Upper lobe of left lung (tissue), 6 donors: Measurements from ENCODE around the gene TULP3. TPM values are rescaled to one million over a fixed set of nuclear protein-coding genes. Genes with fewer than 3 reads are reported as not detected.

Source experiments
- ATAC-seq, 2 donors: fragments of 200-7000 bp; cut with Tn5 transposase; one replicate each; pipeline ENCODE4 v1.9.1; 2022; ENCODE audit warnings: mild to moderate bottlenecking in 2 of 2, moderate library complexity in 2 of 2; ENCODE audit not compliant: low FRiP score in 2 of 2
- DNase-seq, 2 donors: peaks; one replicate each; pipeline ENCODE4 v3.0.0-alpha.2; 2019 to 2020
- H3K27ac ChIP-seq, 4 donors: fragments of 200-600 bp; sonication (generic); one replicate each; pipeline ENCODE4 v1.5.1; 2016 to 2019
- H3K27me3 ChIP-seq, 4 donors: fragments of 200-600 bp; sonication (generic); one replicate each; pipeline ENCODE4 v1.5.1; 2017 to 2019
- H3K36me3 ChIP-seq, 4 donors: fragments of 200-600 bp; sonication (generic); one replicate each; pipeline ENCODE4 v1.5.1; 2016 to 2019
- H3K4me1 ChIP-seq, 4 donors: fragments of 200-600 bp; sonication (generic); one replicate each; pipeline ENCODE4 v1.5.1; 2018 to 2019
- H3K4me3 ChIP-seq, 4 donors: fragments of 200-600 bp; sonication (generic); one replicate each; pipeline ENCODE4 v1.5.1; 2017 to 2019; ENCODE audit warnings: mild to moderate bottlenecking in 2 of 4, moderate library complexity in 1 of 4
- H3K9me3 ChIP-seq, 4 donors: fragments of 200-600 bp; sonication (generic); one replicate each; pipeline ENCODE4 v1.5.1; 2018 to 2019
- CTCF ChIP-seq, 6 experiments: fragments of 450-650 bp in 4 of 6; fragments of 200-600 bp in 2 of 6; sonication (generic) in 2 of 6; IDR thresholded peaks; one replicate each; pipeline ENCODE4 v1.5.1; 2016 to 2019; ENCODE audit warnings: antibody characterized with exemption in 6 of 6
- EP300 ChIP-seq, 4 donors: sonication (generic); formaldehyde crosslinking; IDR thresholded peaks; one replicate each; pipeline ENCODE4 v1.5.1; 2017; ENCODE audit warnings: antibody characterized with exemption in 4 of 4, control low read depth in 2 of 4
- POLR2A ChIP-seq, 4 donors: fragments of 450-650 bp; IDR thresholded peaks; one replicate each; pipeline ENCODE4 v1.5.1; 2016 to 2017; ENCODE audit warnings: antibody characterized with exemption in 4 of 4, mild to moderate bottlenecking in 2 of 4
- POLR2AphosphoS5 ChIP-seq, 2 donors: sonication (generic); formaldehyde crosslinking; IDR thresholded peaks; one replicate each; pipeline ENCODE4 v1.5.1; 2017; ENCODE audit warnings: antibody characterized with exemption in 2 of 2
- WGBS, 2 donors: methylation state at CpG; one replicate each; pipeline ENCODE4 v1.1.5; 2017 to 2018; 5-methylcytosine and 5-hydroxymethylcytosine counted together
- total RNA-seq, 6 donors: library from RNA; depleted of rRNA in 4 of 6; stranded (reverse); fragments of >200 nt in 4 of 6; gene quantifications; one replicate each; pipeline versions ENCODE4 v1.1.0 to v1.2.1, GENCODE V29; 2016 to 2021
- donor health status: DM: no; HTN: no; CAD: no; lungs with moderate emphysema.
- donor health status: DM: no; HTN: yes; CAD: no; lungs with severe emphysema.

TULP3 gene, protein sequence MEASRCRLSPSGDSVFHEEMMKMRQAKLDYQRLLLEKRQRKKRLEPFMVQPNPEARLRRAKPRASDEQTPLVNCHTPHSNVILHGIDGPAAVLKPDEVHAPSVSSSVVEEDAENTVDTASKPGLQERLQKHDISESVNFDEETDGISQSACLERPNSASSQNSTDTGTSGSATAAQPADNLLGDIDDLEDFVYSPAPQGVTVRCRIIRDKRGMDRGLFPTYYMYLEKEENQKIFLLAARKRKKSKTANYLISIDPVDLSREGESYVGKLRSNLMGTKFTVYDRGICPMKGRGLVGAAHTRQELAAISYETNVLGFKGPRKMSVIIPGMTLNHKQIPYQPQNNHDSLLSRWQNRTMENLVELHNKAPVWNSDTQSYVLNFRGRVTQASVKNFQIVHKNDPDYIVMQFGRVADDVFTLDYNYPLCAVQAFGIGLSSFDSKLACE
- 10 to 100 TPM; 10.5 to 24.3 (median 16.6) TPM for total RNA-seq

- Histone ChIP-seq H3K36me3 (peaks cover 0 to 6% (median 0%) of the 10 kb centered on the region in 4 donors), H3K9me3 (no peaks in the 10 kb centered on the region), H3K27ac (peak within 1 kb of the TSS; percentile 92 to 93 (median 92)), H3K4me1 (peaks cover 7 to 21% (median 10%) of the 10 kb centered on the region in 4 donors), H3K27me3 (no peaks in the 10 kb centered on the region), H3K4me3 (peak within 1 kb of the TSS; percentile 66 to 94 (median 88))
- ATAC-seq, result peak; percentile 99
- WGBS, 2 donors, result 0% methylated on average over 19 to 45 of the region's 83 CpGs
- TF ChIP-seq POLR2A (IDR thresholded peaks at IDR 0.05) (peak in 3 of 4 donors; percentile 43 to 87 (median 67)), EP300 (IDR thresholded peaks at IDR 0.05) (no peak), POLR2AphosphoS5 (IDR thresholded peaks at IDR 0.05) (peak; percentile 93 to 95), CTCF (IDR thresholded peaks at IDR 0.05) (peak in 2 of 6 experiments; percentile 15)
- DNase-seq, result peak; percentile 98 to 99
Observed at GRCh38 chr12:2890388-2891239, at the start of gene TULP3. Gene TULP3 (plus strand): TSS chr12:2890891. CDS start chr12:2890948, 57 bp downstream.

DNA sequence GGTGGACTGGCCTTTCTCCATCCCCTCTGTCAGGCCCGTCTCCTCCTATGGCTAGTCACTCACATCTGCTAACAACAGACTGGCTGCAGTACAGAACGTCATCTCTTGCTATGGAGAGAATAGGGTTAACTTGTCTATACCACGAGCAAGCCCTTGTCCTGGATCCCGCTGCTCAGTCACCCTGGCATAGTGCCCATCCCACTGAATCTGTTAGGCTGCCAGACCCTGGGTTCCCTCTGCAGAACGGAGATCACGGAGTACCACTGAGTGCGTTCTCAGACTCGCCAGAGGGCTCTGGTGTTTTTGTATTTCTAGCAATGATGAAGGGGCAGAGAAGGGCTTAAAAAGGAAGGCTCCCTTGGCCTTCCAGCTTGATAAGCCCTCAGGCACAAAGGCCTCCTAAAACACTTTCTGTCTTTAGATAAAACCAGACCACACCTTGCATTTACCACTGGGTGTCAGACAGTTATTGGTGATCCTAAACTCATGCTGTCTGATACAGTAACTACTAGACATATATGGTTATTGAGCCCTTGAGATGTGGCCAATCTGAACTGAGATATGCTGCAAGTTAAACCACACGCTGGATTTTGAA, 49.5 kb upstream of the TULP3 start:
- H3K4me3 ChIP-seq, result no peak overlapping the region
- 66 to 73% methylated on average over 9 of the region's 9 CpGs for WGBS, 2 donors
- H3K27ac ChIP-seq, result no peak overlapping the region
- DNase-seq (no peak), ATAC-seq (no peak)
- peaks cover 0 to 22% (median 2%) of the 10 kb centered on the region in 4 donors for H3K36me3 ChIP-seq
- no peaks in the 10 kb centered on the region for H3K27me3 ChIP-seq
- TF ChIP-seq POLR2AphosphoS5 (IDR thresholded peaks at IDR 0.05) (no peak), POLR2A (IDR thresholded peaks at IDR 0.05) (no peak), EP300 (IDR thresholded peaks at IDR 0.05) (no peak), CTCF (IDR thresholded peaks at IDR 0.05) (no peak)
- no peaks in the 10 kb centered on the region for H3K4me1 ChIP-seq
- no peaks in the 10 kb centered on the region for H3K9me3 ChIP-seq

- Histone ChIP-seq H3K4me3 (no peak overlapping the region), H3K9me3 (no peaks in the 10 kb centered on the region), H3K27ac (no peak overlapping the region), H3K36me3 (peaks cover 0 to 22% (median 2%) of the 10 kb centered on the region in 4 donors), H3K27me3 (no peaks in the 10 kb centered on the region), H3K4me1 (no peaks in the 10 kb centered on the region)
- TF ChIP-seq CTCF (IDR thresholded peaks at IDR 0.05) (no peak), POLR2AphosphoS5 (IDR thresholded peaks at IDR 0.05) (no peak), EP300 (IDR thresholded peaks at IDR 0.05) (no peak), POLR2A (IDR thresholded peaks at IDR 0.05) (no peak)
- WGBS, 2 donors, result 79 to 86% methylated on average over 5 of the region's 5 CpGs
- no peak for DNase-seq
- no peak for ATAC-seq
Observed at GRCh38 chr12:2842948-2843347, 47.7 kb upstream of the TULP3 start.

DNA sequence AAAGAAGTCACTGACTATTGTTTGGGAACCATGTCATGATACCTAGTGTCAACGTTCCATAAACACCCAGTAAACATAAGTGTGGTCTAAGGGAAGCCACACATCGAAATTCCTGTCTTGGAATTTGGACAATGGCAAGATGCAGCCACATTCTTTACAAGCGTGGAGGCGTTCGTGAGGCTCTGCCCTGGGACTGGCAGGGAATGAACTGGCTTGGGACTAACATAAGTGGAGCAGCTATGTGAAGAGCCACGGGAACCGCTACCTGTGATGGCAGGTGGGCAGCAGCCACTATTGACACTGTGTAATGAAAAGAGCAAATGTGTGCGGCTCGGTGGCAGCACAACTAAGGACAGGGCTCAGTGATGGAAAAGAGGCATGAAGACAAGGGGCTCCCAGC, 45.9 kb upstream of the TULP3 start:
- Histone ChIP-seq H3K4me1 (no peaks in the 10 kb centered on the region), H3K27ac (no peak overlapping the region), H3K36me3 (peaks cover 0 to 22% (median 2%) of the 10 kb centered on the region in 4 donors), H3K4me3 (no peak overlapping the region), H3K9me3 (no peaks in the 10 kb centered on the region), H3K27me3 (no peaks in the 10 kb centered on the region)
- TF ChIP-seq EP300 (IDR thresholded peaks at IDR 0.05), result no peak
- no peak for TF ChIP-seq POLR2AphosphoS5 (IDR thresholded peaks at IDR 0.05)
- no peak for TF ChIP-seq CTCF (IDR thresholded peaks at IDR 0.05)
- TF ChIP-seq POLR2A (IDR thresholded peaks at IDR 0.05), result no peak
- DNase-seq, result no peak
- no peak for ATAC-seq
- WGBS, 2 donors, result 76 to 84% methylated on average over 9 of the region's 9 CpGs
